Body of pancreas (tissue), 4 donors: ENCODE measurements around the gene KCNJ6.

Experiments used
- CTCF ChIP-seq, 7 experiments: fragments of 450-650 bp in 4 of 7; fragments of 200-600 bp in 3 of 7; sonication (generic) in 3 of 7; IDR thresholded peaks; one replicate each; pipeline ENCODE4 v1.5.1; 2016 to 2019; ENCODE audit warnings: antibody characterized with exemption in 7 of 7
- POLR2A ChIP-seq, 3 donors: fragments of 450-650 bp; IDR thresholded peaks; one replicate each; pipeline ENCODE4 v1.6.1; 2016; ENCODE audit warnings: antibody characterized with exemption in 3 of 3, mild to moderate bottlenecking in 2 of 3

GRCh38 chr21:37829447-37829846, 86.8 kb downstream of the KCNJ6 start:
- TF ChIP-seq CTCF (IDR thresholded peaks at IDR 0.05) (no peak), POLR2A (IDR thresholded peaks at IDR 0.05) (no peak)
